ENCODE data around the gene LMLN.
A peak's percentile ranks its signal among the peaks of the same experiment; 100 is the strongest.
"Not testable (repeated sequence)": the region's sequence is repeated elsewhere in the genome, so short reads cannot be mapped to it uniquely, and the experiment has no call there.

LMLN gene

GRCh38 chr3:198062068-198062465 is 102.0 kb downstream of the LMLN start:
- intact Hi-C loops (cut with DNase I) = no loop called here
- DNase-seq = no peak

GRCh38 chr3:198064420-198064819 is 104.4 kb downstream of the LMLN start:
- intact Hi-C loops (cut with DNase I) = no loop called here
- DNase-seq = no peak

GRCh38 chr3:198065897-198066296 is 105.9 kb downstream of the LMLN start:
- no peak for DNase-seq
- intact Hi-C loops (cut with DNase I) = no loop called here

GRCh38 chr3:198067416-198067815 is 107.4 kb downstream of the LMLN start:
- DNase-seq = no peak

GRCh38 chr3:198070871-198071270 is 110.9 kb downstream of the LMLN start:
- DNase-seq = no peak
- intact Hi-C loops (cut with DNase I) = no loop called here

More at GRCh38 chr3:198067416-198067815, 107.4 kb downstream of the LMLN start:
- intact Hi-C loops (cut with DNase I) = no loop called here

- peak in 12 of 42 donors; percentile 14 to 81 (median 38) for DNase-seq
- intact Hi-C loops (cut with DNase I) = no loop called here
These were observed 111.7 kb downstream of the LMLN start for GRCh38 chr3:198071602-198072287.

GRCh38 chr3:198076722-198077308 is 116.8 kb downstream of the LMLN start:
- intact Hi-C loops (cut with DNase I) = no loop called here
- DNase-seq = no peak

GRCh38 chr3:198079771-198080520 is 119.9 kb downstream of the LMLN start:
- intact Hi-C loops (cut with DNase I) = no loop called here
- peak in 35 of 42 donors; percentile 3 to 66 (median 39) for DNase-seq

- peak in 40 of 42 donors; percentile 32 to 77 (median 59) for DNase-seq
- intact Hi-C loops (cut with DNase I) = no loop called here
These were observed 120.7 kb downstream of the LMLN start for GRCh38 chr3:198080521-198081384.

- intact Hi-C loops (cut with DNase I) = no loop called here
These were observed 121.4 kb downstream of the LMLN start for GRCh38 chr3:198081421-198081844.

GRCh38 chr3:198082226-198082625 is 122.2 kb downstream of the LMLN start:
- DNase-seq; intact Hi-C loops (cut with DNase I): not testable (repeated sequence)

More at GRCh38 chr3:198081421-198081844, 121.4 kb downstream of the LMLN start:
- DNase-seq = peak in 12 of 42 donors; percentile 3 to 44 (median 14)

- intact Hi-C loops (cut with DNase I) = no loop called here
These were observed 128.5 kb downstream of the LMLN start for GRCh38 chr3:198088421-198088955.

GRCh38 chr3:198090795-198091332 is 130.8 kb downstream of the LMLN start:
- intact Hi-C loops (cut with DNase I) = no loop called here
- DNase-seq = no peak

More at GRCh38 chr3:198088421-198088955, 128.5 kb downstream of the LMLN start:
- no peak for DNase-seq

- DNase-seq = no peak
- intact Hi-C loops (cut with DNase I) = no loop called here
These were observed 132.3 kb downstream of the LMLN start for GRCh38 chr3:198092276-198092675.

- intact Hi-C loops (cut with DNase I) = no loop called here
- DNase-seq = no peak
These were observed 133.2 kb downstream of the LMLN start for GRCh38 chr3:198093112-198093679.
